Fibroblast of mammary gland (primary cell): Measurements from ENCODE around the gene DNAH8.

Source experiments
- DNase-seq: peaks from one replicate; pipeline ENCODE4 v3.0.0-alpha.2; 2010; ENCODE audit warnings: low read depth
- H3K4me3 ChIP-seq: 2 replicates; pipeline ENCODE4 v1.5.1; 2011; ENCODE audit warnings: low read depth, mild to moderate bottlenecking, low read length, moderate library complexity; ENCODE audit not compliant: control insufficient read depth
- TF ChIP-seq, protein P1 (sequence below): conservative IDR thresholded peaks from 2 replicates; pipeline ENCODE4 v1.5.1; 2011; ENCODE audit warnings: low read depth, low read length, inconsistent platforms; ENCODE audit not compliant: control insufficient read depth, insufficient read depth

The DNAH8 gene

DNA sequence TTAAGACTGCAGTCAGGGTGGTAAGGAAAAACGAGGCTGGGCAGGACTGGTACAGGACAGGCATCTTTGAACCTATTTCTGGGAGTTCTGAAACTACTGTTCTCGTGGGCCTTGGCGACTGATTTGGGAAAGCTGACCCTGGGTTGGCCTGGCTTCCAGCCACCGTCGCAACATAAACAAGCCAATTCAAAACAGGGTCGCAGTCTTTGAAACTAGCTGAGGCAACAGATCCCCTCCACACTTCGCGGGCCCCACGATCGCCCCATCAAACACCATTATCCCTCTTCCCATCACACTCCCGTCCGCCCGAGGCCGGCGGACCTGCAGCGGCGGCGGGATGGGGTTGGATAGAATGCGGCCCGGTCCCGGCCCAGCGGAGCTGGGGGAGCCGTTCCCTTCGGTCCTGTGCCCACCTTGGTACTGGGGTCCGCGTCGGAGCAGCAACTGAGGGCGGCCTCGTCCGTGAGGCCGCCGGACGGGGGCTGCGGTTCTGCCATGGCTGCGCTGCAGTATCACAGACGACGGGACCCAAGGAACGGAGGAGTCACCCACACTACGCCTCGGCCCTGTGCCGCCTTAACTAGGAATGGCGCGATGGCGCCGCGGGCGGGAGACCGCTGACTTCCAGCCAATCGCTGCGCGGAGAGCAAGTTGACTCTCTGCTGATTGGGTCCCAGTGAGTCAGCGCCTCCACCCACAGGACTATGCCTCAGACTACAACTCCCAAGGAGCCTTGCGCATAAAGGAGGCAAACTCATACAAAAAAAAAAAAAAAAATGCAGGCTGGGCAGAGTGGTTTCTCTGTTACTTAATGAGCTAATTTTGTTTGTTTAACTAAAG, 12.3 kb upstream of the DNAH8 start, which contains the start of gene GLO1:
GLO1 (minus strand) TSS at position 588 of the 840 bp plus-strand sequence; CDS start at position 497, 91 bp downstream.
- TF ChIP-seq, protein P1, sequence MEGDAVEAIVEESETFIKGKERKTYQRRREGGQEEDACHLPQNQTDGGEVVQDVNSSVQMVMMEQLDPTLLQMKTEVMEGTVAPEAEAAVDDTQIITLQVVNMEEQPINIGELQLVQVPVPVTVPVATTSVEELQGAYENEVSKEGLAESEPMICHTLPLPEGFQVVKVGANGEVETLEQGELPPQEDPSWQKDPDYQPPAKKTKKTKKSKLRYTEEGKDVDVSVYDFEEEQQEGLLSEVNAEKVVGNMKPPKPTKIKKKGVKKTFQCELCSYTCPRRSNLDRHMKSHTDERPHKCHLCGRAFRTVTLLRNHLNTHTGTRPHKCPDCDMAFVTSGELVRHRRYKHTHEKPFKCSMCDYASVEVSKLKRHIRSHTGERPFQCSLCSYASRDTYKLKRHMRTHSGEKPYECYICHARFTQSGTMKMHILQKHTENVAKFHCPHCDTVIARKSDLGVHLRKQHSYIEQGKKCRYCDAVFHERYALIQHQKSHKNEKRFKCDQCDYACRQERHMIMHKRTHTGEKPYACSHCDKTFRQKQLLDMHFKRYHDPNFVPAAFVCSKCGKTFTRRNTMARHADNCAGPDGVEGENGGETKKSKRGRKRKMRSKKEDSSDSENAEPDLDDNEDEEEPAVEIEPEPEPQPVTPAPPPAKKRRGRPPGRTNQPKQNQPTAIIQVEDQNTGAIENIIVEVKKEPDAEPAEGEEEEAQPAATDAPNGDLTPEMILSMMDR, result no peak
- H3K4me3 ChIP-seq, result peak within 1 kb of the TSS; percentile 80
- peak; percentile 99 for DNase-seq

DNA sequence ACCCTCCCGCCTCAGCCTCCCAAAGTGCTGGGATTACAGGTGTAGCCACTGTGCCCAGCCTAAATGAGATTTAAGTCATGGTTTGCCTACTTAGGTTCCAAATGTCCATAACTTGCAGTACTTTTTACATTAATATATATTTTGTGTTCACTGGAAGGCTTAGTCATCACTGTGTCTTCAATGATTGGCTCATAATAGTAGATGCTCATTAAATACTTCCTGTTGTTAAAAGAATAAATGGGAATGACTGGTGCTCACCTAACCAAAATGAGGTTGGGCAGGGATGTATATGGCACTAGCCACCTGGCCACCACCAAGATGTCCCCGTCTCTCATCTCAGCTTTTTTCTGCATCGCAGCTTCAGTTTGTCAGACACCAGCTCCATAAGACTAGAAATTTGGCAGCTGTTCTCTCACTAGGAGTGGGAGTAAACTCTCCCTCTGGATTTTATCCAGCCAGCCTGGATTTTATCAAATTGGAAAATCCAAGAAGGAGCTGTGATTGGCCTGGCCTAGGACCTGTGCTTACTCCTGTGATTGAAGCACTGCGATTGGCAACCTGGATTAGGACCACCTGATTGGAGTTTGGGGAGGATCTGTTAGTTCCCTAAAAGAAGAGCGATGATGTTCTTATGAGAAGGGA, 11.0 kb upstream of the DNAH8 start:
- DNase-seq, result no peak
- TF ChIP-seq, protein P1, result no peak
- H3K4me3 ChIP-seq, result no peak overlapping the region

DNA sequence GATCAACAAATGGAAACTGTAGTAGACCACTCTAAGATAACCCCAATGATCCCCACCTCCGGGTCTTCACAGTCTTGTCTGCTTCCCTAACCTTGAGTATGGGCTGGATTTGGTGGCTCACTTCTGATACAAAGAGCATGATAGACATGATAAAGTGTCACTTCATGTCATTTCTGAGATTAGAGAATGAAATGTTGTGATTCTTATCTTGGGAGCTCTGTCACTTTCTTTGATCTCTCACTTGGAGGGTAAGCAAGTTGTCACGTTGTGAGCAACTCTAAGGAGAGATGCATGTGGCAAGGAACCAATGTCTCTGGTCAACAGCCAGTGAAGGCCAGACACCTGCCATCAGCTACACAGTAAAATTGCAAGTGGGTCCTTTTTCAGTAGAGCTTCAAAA, 9.2 kb upstream of the DNAH8 start:
- TF ChIP-seq, protein P1, result no peak
- H3K4me3 ChIP-seq, result no peak overlapping the region
- no peak for DNase-seq

DNA sequence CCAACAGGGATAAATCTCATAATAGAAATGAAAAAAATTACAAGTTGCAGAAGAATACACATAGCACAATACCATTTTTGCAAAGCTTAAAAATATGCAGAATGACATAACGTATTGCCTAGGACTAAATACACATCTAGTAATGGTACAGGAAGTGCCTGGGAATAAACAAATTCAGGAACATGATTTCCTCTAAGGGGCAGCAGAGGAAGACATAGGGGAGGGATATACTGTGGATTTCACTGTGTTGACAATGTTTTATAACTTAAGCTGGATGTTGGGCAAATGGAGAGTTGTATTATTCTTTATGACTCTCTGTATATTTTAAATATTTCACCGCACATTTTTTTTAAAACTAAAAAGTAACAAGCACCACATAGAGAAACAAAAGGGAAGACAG, 6.6 kb upstream of the DNAH8 start:
- no peak overlapping the region for H3K4me3 ChIP-seq
- TF ChIP-seq, protein P1, result no peak
- no peak for DNase-seq

DNA sequence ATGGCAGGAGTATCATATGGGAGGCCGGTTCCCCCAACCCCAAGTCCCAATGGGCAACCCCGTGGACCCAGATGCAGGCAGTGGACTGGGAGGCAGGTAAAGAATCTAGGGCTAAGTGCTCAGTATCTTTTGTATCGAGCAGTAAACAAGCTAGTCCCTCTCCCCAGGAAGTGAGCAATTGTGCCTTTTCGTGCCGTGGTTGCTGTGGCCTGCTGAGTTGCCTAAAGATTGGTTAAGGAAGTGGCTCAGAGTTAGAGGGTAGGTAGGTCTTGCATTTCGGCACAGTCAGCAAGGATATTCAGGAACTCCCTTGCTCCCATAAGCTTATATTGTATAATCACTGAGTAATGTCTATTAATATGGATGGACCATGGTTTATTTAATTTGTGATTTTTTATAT, 1.3 kb upstream of the DNAH8 start:
- no peak overlapping the region for H3K4me3 ChIP-seq
- no peak for DNase-seq
- TF ChIP-seq, protein P1, result no peak

DNA sequence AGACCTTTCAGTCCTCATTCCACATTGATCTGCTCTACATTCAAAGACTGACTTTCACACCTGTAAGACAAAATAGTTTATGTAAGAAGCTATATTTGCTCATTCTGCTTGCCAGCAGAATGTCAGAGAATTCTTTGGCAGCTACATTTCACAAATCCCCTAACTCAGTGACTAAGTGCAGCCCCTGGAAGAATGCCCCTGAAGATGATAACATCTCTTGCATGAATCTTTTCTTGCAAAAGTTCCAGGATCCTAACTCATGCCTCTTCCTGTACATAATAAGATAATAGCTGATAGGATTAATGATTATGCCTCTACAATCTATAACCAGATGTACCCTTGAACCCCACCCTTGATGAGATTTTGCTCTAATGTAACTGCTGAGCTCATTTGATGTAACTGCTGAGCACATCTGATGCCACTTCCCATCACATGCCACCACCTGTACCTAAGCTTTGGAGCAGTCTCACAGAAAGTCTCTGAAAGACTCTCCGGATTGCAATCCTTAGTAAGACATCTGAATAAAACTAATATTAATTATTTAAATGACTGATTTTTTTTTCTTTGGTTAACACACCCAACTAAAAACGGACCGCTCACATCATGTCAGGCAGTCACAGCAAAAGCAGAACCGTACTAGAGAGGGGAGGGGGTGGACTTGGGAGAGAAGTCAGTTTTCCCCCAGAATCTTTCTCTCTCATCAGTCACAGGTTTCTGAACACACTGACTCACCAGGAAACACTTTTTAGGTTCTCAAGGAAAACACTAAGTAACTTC, 684 bp upstream of the DNAH8 start:
- H3K4me3 ChIP-seq, result no peak overlapping the region
- no peak for DNase-seq
- TF ChIP-seq, protein P1, result no peak
